Cardiac septum (tissue), 1 donor: ENCODE data around the gene TMEM259. TPM values are rescaled to one million over a fixed set of nuclear protein-coding genes. Genes with fewer than 3 reads are reported as not detected.

Experiments
- DNase-seq: peaks from one replicate; pipeline ENCODE4 v3.0.0-alpha.2; 2020; ENCODE audit warnings: low spot score
- intact Hi-C: fragments of 100-400 bp; cut with DNase I; formaldehyde crosslinking; loops from one replicate; pipeline ENCODE4 v1.14.0; 2022
- long read RNA-seq: library from polyadenylated mRNA; unstranded; transcript quantifications from one replicate; pipeline ENCODE4 v2.0.0, GENCODE V29; 2021
- total RNA-seq: library from RNA; stranded (reverse); fragmentation: NEBNext Ultra II Directional; extraction: Animal tissue kit (Norgen Biotek cat#: 25700); gene quantifications from one replicate; pipeline ENCODE4 v1.2.1, GENCODE V29; 2021
- donor health status: DM: no; HTN: no; CAD: no.

Gene TMEM259
- total RNA-seq = 125 TPM
- long read RNA-seq, transcript TMEM259-208 (1 exons, 1,637 nt) = minor isoform, 17 of 367 reads
- long read RNA-seq, transcript TMEM259-202 (11 exons, 2,748 nt) = major isoform, 132 of 367 reads
- long read RNA-seq, partial matches to known transcripts = 40 of 367 reads
- long read RNA-seq, other reads (novel, unspliced or antisense) = 175 of 367 reads

- peak; percentile 99 for DNase-seq
- intact Hi-C loops = loop anchor here (2.0 kb wide), 1 partner anchor 82 kb away; the partner anchor contains the start of gene GPX4
These were observed at the start of gene TMEM259 for GRCh38 chr19:1020868-1021425. Gene TMEM259, minus strand, starts transcription at chr19:1021123. Its CDS starts 127 bp downstream, at chr19:1020996.

GRCh38 chr19:1070576-1070930 lies 49.6 kb upstream of the TMEM259 start:
- no peak for DNase-seq
- intact Hi-C loops = no loop called here

- intact Hi-C loops = no loop called here
- DNase-seq = peak; percentile 93
These were observed 48.3 kb upstream of the TMEM259 start for GRCh38 chr19:1069009-1069779.

- DNase-seq = peak; percentile 87
- intact Hi-C loops = no loop called here
These were observed 47.4 kb upstream of the TMEM259 start for GRCh38 chr19:1068009-1069001.

GRCh38 chr19:1067341-1067957 lies 46.5 kb upstream of the TMEM259 start:
- no peak for DNase-seq
- intact Hi-C loops = no loop called here

GRCh38 chr19:1066748-1067340 lies 45.9 kb upstream of the TMEM259 start, which contains the start of gene ARHGAP45:
Gene ARHGAP45, plus strand, starts transcription at chr19:1067167. Its CDS starts 239 bp downstream, at chr19:1067406.
- intact Hi-C loops = no loop called here
- DNase-seq = no peak

- DNase-seq = no peak
- intact Hi-C loops = no loop called here
These were observed 45.4 kb upstream of the TMEM259 start for GRCh38 chr19:1066251-1066747.

- DNase-seq = no peak
- intact Hi-C loops = no loop called here
These were observed 44.7 kb upstream of the TMEM259 start for GRCh38 chr19:1065606-1066109.

- intact Hi-C loops = no loop called here
- DNase-seq = peak; percentile 88
These were observed 44.0 kb upstream of the TMEM259 start for GRCh38 chr19:1064661-1065605.

- intact Hi-C loops = no loop called here
- DNase-seq = no peak
These were observed 43.2 kb upstream of the TMEM259 start for GRCh38 chr19:1063909-1064660.

- intact Hi-C loops = no loop called here
- no peak for DNase-seq
These were observed 42.3 kb upstream of the TMEM259 start for GRCh38 chr19:1063030-1063908.

- no peak for DNase-seq
- intact Hi-C loops = no loop called here
These were observed 41.6 kb upstream of the TMEM259 start for GRCh38 chr19:1062387-1063029.

- intact Hi-C loops = no loop called here
- DNase-seq = no peak
These were observed 41.1 kb upstream of the TMEM259 start for GRCh38 chr19:1061987-1062386.

- intact Hi-C loops = no loop called here
- no peak for DNase-seq
These were observed 39.8 kb upstream of the TMEM259 start for GRCh38 chr19:1060689-1061088.

- DNase-seq = no peak
- intact Hi-C loops = no loop called here
These were observed 37.2 kb upstream of the TMEM259 start for GRCh38 chr19:1058112-1058511.
